GM21528 (cell line): ENCODE measurements around the gene TSPAN14.
A peak's percentile ranks its signal among the peaks of the same experiment; 100 is the strongest.
"Not testable (repeated sequence)": the region's sequence is repeated elsewhere in the genome, so short reads cannot be mapped to it uniquely, and the experiment has no call there.

Experiments used
- ATAC-seq: cut with Tn5 transposase; IDR thresholded peaks from one replicate; pipeline ENCODE4 v1.9.1; 2021; ENCODE audit warnings: mild to moderate bottlenecking, moderate library complexity; ENCODE audit not compliant: unreplicated experiment, low FRiP score

The TSPAN14 gene, protein sequence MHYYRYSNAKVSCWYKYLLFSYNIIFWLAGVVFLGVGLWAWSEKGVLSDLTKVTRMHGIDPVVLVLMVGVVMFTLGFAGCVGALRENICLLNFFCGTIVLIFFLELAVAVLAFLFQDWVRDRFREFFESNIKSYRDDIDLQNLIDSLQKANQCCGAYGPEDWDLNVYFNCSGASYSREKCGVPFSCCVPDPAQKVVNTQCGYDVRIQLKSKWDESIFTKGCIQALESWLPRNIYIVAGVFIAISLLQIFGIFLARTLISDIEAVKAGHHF

DNA sequence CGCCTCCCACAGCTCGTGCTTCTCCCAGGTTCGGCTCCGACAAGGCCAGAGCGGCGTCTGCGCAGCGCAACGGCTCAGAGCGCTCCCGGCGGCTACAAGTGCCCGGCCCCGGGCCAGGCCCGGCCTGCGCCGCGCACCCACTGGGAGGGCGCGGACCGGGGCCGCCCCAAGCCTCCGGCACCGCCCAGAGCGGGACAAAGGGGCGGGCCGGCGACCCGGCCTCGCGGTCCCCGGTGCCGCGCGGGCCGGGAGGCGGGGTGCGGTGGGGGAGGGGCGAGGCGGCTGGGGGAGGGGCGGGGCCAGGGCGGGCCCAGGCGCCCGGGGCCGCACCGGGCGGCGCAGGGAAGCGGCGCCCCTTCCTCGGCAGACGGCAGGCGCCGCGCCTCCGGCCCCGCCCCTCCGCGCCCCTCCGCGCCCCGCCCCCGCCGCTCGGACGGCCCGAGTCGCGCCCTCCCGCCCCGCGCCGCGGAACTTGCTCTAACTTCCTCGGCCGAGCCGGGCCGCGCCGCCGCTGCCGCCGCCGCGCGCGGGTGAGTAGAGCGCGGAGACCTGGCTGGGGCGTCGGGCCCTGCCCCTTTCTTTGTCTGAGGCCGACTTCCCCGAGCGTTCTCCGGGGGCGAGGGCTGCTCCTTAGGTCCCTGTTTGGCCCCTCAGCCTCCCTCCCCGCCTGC, at the start of gene TSPAN14:
TSS of gene TSPAN14 (plus strand) at position 469 of the 671 bp plus-strand sequence. CDS start 34,924 bp downstream, outside the sequence.
- peak; percentile 66 for ATAC-seq

DNA sequence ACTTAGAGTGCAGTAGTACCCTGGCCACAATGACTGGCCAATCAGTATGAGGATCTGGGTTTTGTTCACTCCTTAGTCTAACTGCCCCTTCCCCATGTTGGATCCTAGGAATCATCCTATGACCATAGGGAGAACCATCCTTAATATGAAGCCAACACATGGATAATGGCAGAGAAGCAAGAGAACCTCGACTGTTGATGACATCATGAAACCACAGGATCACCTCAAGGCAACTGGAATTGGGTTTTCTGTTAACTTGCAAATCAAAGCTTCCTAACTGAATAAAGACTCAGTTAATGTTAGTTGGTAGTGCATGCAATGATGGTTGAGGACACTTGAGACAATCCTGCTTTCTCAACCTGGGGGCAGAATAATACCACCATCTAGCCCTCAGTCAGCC, 49.1 kb upstream of the TSPAN14 start:
- ATAC-seq, result no peak

DNA sequence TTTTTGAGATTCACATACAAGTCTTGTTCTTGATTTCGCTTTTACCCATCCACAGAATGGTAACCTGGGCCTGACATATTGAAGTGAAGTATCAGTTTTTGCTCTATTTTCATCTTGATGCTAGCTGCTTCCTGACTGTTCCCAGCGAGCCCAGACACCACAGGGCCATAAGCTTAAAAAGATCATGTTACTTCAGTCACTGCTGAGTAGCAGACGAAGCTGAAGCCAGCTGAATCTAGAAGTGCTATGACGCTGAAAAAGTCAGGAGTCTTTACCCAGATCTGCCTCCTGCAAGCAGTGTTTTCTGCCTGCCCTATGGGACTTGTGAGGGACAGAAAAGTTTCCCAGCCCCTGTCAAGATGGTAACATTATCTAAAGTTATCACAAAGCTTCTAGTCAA, 48.5 kb upstream of the TSPAN14 start:
- ATAC-seq, result no peak

DNA sequence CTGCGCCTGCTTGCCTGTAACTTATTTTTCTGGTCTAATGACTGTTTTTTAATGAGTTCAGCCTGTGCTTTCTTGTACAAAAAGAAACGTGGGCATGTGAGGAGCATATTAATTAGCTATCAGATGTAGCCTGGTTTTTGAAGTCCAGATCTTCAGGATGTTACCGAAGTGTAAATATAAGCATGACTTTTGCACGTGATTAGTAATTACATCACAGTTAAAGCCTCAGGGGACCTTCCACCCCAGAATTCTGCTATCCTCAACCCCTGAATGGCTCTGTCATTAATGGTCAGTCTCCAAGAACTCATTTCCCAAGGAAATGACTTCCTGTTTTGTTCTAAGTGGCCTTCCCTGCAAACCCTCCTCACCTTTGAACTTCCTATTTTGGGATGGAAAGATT, 47.9 kb upstream of the TSPAN14 start:
- ATAC-seq, result no peak

DNA sequence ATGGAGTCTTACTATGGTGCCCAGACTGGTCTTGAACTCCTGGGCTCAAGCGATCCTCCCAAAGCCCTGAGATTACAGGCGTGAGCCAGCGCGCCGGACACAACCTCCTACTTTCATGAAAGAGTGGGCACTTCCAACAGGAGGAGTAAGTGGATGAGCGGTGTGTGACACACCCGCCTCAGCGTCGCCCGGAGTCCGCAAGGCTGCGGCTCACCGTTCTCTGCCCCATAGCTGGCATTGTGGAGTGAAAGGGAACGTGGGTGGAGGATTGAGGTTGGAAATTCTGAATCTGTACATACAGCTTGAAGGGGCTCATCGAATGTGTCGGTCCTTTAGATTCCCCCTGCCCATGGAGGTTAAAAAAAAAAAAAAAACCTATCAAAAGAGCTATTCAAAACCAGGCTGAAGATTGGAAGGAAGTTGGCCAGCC, 46.3 kb upstream of the TSPAN14 start:
- peak; percentile 23 for ATAC-seq

DNA sequence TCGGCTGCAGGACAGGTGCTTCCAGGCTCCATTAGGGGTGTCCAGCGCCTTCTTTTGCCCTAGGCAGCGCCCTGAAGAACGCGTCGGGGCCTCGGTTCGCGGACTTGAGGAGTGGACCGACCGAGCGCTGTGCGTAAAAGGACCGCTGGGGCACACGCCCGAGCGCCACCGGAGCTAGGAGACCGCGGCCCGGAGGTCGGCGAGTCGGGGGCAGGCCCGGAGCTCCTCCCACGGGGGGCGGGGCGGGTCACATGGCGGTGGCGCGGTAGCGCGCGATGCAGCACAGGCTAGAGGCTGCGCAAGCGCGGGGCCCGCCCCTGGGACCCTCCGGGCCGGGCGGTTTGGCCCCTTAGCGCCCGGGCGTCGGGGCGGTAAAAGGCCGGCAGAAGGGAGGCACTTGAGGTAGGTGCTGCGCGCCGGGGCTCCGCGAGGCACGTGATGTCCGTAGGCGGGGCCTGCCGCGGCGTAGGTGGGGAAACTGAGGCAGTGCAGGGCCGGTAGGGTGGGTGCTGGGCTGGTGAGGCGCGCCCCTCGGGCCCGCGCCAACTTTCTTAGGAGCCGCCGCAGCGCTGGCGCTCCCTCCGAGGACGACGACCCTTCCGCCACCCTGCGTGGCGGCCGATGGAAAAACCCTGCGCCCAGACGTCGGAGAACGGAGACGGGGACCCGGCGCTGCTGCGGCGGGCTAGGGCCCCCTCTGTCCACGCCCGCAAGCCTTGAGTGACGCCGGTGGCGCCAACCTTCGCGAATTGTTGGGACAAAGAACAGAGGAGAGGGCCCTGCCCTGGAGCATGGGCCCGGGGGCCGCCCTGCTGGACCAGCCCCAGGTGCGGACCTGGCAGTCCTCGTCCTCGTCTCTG, 45.6 kb upstream of the TSPAN14 start, which contains the start of gene PRXL2A:
TSS of gene PRXL2A (plus strand) at position 310 of the 860 bp plus-strand sequence. CDS start 11,917 bp downstream, outside the sequence.
- peak; percentile 97 for ATAC-seq

DNA sequence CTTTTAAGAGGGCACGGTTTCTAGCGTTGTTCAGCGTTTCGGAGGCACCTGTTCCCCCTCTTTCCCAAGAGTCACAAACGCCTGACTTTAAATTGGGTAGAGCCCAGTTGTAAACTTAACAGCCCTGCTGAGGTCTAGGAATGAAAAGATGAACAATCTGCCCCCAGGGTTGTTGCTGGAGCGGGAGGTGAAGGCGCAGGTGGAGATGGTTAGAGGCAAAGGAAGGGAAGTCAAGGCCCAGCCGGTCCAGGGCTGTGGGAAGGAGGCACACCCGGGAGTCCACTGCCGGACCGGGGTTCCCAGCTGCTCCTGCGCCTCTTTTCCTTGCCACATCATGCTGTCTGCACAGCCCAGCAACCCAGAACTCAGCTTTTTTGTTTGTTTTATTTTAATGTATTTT, 45.0 kb upstream of the TSPAN14 start:
- no peak for ATAC-seq

DNA sequence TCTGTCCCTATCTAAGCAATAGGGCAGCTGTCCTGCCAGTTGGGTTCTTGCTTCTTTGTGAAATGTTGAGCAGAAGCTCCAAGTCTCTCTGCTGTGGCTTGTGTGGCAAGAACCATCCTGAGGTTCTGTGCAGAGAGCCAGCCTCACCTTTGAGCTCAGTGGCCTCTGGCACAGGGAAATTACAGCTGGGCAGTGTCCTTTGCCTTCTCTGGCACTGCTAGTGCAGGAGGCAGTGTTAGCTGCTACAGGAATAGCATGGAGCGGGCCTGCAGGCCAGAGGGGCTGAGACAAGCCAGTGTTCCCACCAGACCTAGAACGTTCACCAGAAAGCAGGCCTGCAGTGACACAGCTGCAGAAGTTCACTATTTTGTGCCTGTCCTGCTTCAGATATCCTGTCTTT, 44.0 kb upstream of the TSPAN14 start:
- no peak for ATAC-seq

DNA sequence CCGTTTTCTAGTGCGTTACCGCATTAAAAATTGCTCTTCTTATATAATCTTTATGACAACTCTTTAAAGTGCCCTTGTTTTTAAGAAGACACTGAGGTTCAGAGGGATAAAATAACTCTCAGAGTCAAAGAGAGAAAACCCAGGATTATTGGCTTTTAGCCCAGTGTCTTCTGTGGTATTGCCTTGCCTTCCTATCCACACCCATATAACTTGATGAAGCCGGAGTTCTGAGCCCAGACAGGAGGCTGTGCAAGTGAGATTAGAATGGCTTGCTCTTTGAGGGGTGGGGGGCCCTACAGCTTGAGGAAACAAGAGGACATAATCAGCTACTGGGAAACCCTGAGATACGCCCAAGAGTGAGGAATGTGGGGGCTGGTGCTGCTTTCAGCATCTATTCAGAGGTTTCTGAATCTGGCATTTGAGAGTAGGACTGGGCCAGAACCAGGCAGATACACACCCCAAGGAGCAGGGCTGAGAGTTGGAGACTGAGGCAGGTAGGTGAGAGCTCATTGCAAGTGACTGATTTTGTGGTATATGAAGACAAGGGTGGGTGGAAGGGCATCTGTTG, 43.4 kb upstream of the TSPAN14 start:
- no peak for ATAC-seq

DNA sequence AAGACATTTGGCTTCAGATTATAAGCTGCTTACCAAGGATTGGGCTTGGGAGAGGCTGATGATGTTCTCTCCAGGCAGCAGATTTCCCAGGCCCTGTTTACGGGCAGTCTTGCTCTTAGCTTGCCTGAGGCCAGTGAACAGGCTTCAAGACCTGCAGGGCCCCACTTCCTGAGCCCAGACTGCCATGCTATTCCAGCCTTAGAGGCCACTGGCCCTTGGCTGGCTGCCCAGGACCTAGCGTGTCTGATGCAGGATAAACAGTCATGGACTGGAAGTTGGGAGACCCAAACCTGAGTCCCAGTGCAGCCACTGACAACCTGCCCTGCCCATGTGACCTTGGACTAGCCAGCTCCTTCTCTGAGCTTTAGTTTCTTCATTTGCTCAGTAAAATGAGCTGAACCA, 42.8 kb upstream of the TSPAN14 start:
- ATAC-seq, result no peak

DNA sequence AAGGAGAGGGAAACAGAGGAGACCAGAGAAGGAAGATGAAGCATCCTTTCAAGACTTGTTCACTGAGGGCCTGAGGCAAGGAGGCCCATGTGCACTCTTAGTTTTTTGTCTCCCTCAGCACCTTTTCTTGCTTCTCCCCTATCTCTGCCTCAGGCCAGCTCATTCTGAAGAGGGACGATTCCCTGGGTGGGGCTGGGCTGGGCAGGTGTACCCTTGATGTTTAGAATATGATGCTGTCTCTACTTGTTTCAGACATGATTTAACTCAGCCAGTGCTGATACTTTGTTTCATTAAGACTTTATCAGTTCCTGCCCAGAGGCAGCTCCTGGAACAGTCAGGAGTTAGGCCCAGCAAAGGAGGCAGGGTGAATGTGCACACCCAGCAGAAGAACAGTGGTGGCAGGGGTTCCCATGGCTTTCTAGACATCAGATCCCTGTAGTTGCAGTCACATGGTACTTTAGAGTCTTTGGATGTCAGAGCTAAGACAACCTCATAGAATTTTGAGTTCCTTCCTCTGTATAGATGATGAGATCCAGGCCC, 42.4 kb upstream of the TSPAN14 start:
- ATAC-seq, result no peak

DNA sequence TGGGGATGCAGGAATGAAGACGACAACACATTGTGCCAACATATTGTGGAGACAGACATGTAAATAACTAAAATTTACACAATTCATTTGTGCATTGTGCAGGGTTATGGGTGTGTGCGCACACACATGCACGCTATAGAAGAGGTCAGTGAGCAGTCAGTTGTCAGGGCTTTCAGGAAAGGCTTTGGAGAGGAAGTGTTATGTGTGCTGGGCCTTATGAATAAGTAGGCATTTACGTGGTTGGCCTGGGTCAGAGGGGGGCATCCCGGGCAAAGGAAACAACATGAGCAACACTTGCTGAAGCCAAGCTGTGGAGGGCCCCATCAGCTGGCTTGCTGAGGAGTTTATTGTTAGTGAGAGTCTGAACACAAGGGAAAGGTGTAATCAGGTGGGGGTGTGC, 41.6 kb upstream of the TSPAN14 start:
- no peak for ATAC-seq

DNA sequence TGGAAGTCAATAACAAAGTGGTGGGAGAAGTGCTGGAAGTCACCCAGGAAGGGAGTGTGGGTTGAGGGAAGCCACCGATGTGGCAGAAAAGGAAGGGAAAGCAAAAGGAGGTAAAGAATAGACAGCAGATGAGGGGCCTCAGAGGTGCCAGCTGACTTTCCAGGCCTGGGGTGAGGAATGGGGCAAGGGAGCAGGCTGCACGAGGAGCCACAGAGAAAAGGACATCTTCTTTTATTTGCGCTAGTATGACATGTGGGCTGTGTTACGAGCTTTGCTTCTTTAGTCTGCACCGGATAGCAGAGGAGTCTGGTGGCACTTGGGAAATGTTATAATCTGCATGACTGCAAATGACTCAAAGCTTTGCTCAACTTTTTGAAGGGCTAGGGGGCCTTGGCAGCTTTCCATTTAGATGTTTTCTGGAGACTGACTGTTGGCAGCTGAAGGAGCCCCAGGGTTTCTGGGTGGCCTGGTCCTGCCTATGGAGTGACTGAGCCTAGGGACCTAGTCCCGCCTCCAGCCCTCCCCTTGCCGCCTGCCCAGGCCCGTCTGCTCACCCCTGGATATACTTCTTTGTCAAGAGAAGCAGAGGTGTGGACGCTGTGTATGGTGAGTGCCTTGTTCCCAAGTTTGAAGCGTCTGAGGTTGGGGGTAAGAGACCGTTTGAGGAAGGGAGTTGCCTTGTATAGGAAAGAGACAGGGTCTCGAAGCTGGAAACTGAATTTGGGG, 40.7 kb upstream of the TSPAN14 start:
- no peak for ATAC-seq

DNA sequence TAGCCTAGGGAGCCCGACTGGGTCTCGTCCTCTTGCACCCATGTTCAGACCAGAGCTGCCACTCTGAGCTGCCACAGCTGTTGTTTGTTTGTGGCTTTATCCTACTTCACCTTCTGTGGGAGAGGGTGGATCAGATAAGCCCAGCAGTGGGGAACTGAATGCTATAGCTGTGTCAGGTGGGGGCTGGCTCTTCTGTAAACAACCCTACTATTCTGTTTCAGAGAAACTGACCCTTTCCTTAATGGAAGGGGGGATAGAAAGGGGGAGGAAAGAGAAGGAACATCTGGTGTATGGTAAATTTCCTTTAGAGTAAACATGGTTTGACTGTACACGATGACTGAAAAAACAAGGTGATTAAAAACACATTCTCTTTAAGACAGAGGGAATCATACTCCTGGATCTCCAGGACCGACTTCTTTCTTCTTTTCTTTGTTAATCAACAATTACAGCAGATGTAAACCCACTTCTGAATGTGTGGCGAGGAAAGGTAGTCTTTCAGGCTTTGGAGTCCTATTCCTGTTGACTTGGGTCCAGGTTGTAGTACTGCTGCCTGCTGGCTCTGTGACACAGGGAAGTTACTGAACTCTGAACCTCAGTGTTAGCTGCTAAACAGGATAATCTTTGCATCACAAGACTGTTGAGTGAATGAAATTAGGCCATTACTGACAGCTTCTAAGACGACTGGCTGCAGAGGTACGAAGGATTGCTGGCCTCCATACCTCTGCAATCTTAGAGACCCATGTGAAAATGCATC, 39.8 kb upstream of the TSPAN14 start:
- no peak for ATAC-seq

DNA sequence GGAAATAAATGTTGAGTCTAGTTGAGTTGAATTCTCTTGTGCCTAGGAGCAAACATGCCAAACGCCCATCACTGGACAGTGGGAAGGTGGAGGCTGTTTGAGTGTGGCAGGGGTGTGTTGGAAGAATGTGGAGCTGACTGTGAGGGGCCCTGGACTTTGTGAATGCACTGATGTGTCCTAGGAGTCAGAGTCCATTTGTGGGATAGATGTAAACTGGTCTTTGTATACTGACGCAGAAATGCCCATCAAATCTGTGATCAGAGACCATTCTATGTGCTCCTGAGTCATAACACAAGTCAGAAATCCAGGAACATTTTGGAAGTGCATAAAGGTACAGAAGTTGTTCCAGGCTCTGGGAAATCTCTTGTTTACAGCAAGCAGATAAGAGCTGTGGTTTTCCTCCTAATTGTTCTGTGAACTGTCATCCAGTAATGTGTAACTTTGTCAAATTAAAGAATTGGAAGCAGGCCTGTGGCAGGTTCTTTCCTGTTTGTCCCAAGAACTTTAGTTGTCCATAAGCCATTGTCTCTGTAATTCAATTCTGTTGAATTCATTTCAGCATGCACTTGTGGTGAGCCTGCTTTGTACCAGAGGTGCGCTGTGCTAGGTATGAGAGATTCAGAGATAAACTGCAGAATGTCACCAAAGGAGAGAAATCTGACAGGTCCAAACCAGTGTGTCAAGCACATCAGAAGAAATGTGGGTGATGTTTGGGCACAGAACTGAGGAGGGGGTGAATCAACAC, 38.2 kb upstream of the TSPAN14 start:
- ATAC-seq, result no peak

DNA sequence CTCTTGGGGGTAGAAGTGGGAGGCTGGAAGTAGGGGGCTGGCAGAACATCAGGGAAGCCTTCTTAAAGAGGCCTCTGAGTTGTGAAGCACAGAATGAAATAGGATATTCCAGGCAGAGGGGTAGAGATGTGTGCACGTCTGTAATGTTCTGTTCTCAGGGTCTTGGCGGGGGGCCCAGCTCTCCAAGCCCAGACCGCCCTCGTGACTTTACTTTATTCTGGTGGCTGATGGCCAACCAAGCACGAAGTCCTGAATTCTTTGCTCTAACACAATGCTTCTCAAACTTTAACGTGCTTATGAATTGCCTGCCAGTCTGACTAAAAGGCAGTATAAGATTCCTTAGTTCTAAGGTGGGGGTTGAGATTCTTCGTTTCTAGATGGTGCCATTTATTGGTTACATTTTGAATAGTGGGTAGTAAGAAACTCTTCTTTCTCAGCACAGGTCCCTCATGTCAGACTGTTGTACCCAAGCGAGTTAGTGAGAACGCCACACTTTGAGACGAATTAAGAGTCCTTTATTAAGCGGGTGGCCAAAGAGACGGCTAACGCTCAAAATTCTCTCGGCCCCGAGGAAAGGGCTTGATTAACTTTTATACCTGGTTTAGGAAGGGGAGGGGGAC, 37.5 kb upstream of the TSPAN14 start:
- no peak for ATAC-seq

DNA sequence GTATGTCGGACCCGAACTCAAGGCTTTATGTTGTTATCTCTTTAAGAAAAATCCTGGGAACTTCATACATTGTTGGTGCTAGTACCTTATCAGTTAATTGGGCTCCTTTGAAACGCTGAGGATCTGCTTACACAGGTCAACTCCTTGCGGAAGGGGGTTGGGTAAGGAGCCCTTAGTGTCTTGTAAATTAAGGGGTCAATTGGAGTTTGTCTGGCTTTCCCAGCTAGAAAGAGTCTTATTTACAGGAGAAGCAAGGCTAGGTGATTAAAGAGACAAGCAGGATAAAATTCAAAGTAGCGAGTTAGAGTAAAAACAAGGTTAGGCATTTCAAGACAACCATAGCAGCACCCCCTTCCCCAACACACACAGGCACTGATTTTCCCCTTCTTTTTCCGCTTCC, 36.9 kb upstream of the TSPAN14 start:
- ATAC-seq, result not testable (repeated sequence)
